Spleen (tissue), 7 donors: Measurements from ENCODE around the gene FUT6.

Experiments
- POLR2A ChIP-seq, 3 donors: fragments of 450-650 bp; IDR thresholded peaks; one replicate each; pipeline ENCODE4 v1.5.1; 2017; ENCODE audit warnings: antibody characterized with exemption in 3 of 3, mild to moderate bottlenecking in 1 of 3
- POLR2AphosphoS5 ChIP-seq, 3 donors: sonication (generic); formaldehyde crosslinking; IDR thresholded peaks; one replicate each; pipeline ENCODE4 v1.5.1; 2017; ENCODE audit warnings: antibody characterized with exemption in 3 of 3
- TF ChIP-seq, protein P1 (sequence below), 11 experiments: fragments of 200-600 bp in 7 of 11; fragments of 450-650 bp in 4 of 11; sonication (generic) in 4 of 11; IDR thresholded peaks in 8 of 11; conservative IDR thresholded peaks in 3 of 11; 1 replicate in 7 of 11; 2 replicates in 4 of 11; pipeline versions ENCODE4 v1.4.0 to v1.8.0; 2016 to 2021; ENCODE audit warnings: antibody characterized with exemption in 11 of 11, inconsistent platforms in 4 of 11, mild to moderate bottlenecking in 1 of 11
- donor health status: DM: no; HTN: no; CAD: no; lungs with moderate emphysema.
- donor health status: DM: no; HTN: no; CAD: no.
- donor health status: DM: no; HTN: no; CAD: no.

DNA sequence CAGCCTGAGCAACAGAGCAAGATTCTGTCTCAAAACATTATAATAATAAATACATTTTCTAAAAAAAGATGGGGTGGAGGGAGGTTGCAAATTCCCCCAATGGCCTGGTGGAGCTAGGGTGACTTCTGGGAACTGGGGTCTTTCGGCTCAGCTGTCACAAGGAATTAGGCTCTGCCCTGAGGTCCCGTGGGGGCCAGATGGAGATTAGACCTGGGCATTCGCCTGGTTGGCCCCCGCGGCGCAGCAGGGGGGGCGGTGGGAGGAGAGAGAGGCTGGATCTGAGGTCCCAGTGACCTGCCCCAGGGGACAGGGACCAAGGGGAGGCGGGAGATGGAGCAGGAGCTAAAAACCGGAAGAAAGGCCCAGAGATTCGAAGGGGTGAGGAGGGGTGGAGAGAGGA lies 14.8 kb downstream of the FUT6 start:
- no peak for TF ChIP-seq POLR2A (IDR thresholded peaks at IDR 0.05)
- TF ChIP-seq, protein P1, sequence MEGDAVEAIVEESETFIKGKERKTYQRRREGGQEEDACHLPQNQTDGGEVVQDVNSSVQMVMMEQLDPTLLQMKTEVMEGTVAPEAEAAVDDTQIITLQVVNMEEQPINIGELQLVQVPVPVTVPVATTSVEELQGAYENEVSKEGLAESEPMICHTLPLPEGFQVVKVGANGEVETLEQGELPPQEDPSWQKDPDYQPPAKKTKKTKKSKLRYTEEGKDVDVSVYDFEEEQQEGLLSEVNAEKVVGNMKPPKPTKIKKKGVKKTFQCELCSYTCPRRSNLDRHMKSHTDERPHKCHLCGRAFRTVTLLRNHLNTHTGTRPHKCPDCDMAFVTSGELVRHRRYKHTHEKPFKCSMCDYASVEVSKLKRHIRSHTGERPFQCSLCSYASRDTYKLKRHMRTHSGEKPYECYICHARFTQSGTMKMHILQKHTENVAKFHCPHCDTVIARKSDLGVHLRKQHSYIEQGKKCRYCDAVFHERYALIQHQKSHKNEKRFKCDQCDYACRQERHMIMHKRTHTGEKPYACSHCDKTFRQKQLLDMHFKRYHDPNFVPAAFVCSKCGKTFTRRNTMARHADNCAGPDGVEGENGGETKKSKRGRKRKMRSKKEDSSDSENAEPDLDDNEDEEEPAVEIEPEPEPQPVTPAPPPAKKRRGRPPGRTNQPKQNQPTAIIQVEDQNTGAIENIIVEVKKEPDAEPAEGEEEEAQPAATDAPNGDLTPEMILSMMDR (IDR thresholded peaks at IDR 0.05 in 8 of 11, conservative IDR thresholded peaks at IDR 0.05 in 3 of 11), result no peak
- no peak for TF ChIP-seq POLR2AphosphoS5 (IDR thresholded peaks at IDR 0.05)
